Mammary epithelial cell (primary cell): Measurements from ENCODE around the gene TNS4.

Experiments
- CTCF ChIP-seq, 2 donors: IDR thresholded peaks in 1 of 2; conservative IDR thresholded peaks in 1 of 2; 2 replicates each; pipeline ENCODE4 v1.5.1; 2011 to 2012; ENCODE audit warnings: inconsistent platforms in 2 of 2, low read length in 2 of 2, mild to moderate bottlenecking in 2 of 2, control low read depth in 1 of 2, low read depth in 1 of 2; ENCODE audit not compliant: insufficient read depth in 1 of 2; ENCODE audit errors: extremely low read depth in 1 of 2
- EZH2 ChIP-seq: IDR thresholded peaks from 2 replicates; pipeline ENCODE4 v1.6.1; 2012; ENCODE audit warnings: low read length, inconsistent platforms, borderline replicate concordance

DNA sequence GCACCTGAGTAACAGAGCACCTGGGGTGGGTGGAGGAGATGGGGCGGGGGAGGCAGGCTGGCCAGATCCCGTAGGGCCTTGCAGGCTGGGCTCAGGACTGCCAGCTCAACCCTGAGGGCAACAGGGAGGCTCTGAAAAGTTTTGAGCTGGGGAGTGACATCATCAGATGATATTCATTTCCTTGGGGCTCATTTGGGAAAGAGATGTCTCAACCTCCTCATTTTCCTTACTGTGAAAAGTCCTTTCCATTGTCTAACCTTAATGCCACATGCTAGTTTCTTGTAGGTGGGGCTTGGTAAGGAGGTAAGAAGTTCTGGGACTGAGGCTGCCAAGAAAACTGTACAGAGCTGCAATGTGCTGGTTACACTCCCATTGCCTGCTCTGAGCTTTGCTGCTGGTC lies 3.7 kb downstream of the TNS4 start:
- no peak for TF ChIP-seq CTCF (conservative IDR thresholded peaks at IDR 0.05 in 1 of 2, IDR thresholded peaks at IDR 0.05 in 1 of 2; ENCODE audit: extremely low read depth in 1 of 2, insufficient read depth in 1 of 2, low read depth in 1 of 2, low read length in 2 of 2)
- TF ChIP-seq EZH2, result no peak
